Fibroblast of the conjunctiva (primary cell): Measurements from ENCODE around the gene DNAJB8.

ENCODE experiments used
- DNase-seq: peaks from one replicate; pipeline ENCODE4 v3.0.0-alpha.2; 2010; ENCODE audit warnings: low read depth

Gene DNAJB8

GRCh38 chr3:128463771-128464170 lies 2.9 kb downstream of the DNAJB8 start:
- DNase-seq = no peak

DNA sequence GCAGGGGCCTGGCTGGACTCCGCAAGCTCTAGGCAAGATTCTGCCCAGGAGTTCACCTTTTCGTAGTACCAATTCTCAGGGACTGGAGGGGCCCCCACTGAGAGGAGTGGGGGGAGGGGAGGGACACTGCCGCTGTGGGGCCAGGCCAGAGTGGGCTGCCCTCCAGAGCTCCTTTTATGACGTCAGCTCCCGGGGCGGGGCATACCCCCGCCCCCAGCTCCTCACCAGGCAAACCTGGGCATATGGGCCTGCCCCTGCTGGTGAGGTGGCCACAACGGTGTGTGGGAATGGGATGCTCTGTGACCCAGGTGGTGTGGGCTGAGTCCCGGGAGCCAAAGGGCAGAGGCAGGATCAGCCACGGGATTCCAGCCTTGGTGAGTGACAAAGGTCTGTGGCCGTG lies 3.3 kb downstream of the DNAJB8 start:
- DNase-seq = no peak

GRCh38 chr3:128462931-128463330 lies 3.8 kb downstream of the DNAJB8 start:
- no peak for DNase-seq

- DNase-seq = no peak
Measured at GRCh38 chr3:128462341-128462910, 4.3 kb downstream of the DNAJB8 start.

DNA sequence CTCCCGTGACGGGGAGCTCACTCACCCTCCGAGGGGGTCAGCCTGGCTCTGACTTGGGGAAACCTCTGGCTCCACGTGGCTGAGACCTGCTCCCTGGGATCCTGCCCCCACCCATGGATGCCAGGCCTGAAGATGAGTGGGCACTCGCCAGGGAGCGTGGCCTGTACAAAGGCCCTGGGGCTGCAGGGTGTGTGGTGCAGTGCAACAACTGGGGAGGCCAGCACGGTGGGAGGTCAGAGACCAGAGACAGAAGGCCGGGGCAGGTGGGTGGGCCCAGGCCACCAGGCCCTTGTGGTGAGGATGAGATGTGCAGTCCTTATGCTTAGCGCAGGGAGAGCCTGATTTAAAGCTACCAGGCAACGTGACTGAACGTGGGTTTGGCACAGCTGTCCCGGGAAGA lies 5.0 kb downstream of the DNAJB8 start:
- DNase-seq = no peak

DNA sequence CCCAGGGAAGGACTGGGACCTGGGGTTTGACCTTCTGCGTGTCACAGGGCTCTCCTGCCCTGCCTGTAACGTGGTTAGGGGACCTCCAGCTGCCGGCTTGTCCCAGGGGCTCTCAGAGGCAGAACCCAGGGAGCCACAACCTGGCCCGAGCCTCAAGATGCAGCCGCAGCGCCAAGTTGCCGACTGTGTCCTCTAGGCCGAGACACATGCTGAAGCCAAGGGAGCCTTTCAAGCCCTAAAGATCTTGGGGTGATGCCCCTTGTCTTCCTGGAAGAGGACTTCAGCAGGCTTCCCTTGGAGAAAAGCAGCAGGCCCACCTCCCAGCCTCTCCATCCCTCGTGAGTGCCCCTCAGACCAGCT lies 7.2 kb downstream of the DNAJB8 start:
- no peak for DNase-seq

- DNase-seq = no peak
Measured at GRCh38 chr3:128458746-128459460, 7.8 kb downstream of the DNAJB8 start.

GRCh38 chr3:128457937-128458336 lies 8.8 kb downstream of the DNAJB8 start:
- no peak for DNase-seq

GRCh38 chr3:128456776-128457715 lies 9.6 kb downstream of the DNAJB8 start:
- no peak for DNase-seq

DNA sequence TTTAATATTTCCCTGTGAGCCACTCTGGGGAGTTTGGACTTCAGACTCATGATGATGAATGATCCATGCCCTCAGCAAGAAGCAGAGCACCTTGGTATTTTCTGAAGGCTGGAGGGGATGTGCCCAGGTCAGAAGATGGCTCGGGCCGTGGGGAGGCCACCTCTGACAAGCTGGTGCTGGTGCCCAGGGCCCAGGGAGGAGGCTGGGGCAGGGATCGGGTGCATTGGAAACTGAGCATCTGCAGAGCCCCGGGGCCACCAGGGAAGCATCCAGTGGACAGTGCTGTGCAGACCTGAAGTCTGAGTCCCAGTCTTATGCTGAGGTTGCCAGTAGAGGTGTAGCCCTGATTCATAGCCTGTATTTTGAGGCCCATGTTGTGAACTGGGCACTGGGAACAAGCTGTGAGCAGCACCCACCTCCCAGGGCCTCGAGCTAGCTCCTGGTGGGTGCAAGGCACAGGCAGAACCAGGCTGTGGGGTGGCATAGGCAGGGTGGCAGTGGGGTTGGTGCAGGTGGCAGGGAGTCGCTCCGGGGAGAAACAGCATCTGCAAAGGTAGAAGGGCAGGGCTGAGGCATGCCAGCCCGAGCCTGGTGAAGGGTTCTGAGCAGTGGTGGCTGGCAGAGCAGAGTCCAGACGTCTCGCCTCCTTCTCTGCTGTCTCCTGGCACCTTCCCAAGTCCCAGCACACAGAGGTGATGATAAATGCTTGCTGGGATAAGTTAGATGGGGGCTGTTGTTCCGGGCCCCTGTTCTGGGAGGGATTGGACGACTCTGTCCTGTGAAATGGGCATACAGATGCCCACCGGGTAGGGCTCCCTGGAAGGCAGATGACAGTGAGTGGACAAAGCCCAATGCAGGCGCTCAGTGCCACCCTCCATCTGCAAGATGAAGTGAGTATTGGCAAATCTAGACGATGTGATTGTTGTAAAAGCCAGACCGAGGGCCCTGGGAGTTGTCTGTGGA lies 10.6 kb downstream of the DNAJB8 start:
- no peak for DNase-seq

GRCh38 chr3:128455116-128455515 lies 11.6 kb downstream of the DNAJB8 start:
- no peak for DNase-seq

- DNase-seq = no peak
Measured at GRCh38 chr3:128454310-128454618, 12.4 kb downstream of the DNAJB8 start.

DNA sequence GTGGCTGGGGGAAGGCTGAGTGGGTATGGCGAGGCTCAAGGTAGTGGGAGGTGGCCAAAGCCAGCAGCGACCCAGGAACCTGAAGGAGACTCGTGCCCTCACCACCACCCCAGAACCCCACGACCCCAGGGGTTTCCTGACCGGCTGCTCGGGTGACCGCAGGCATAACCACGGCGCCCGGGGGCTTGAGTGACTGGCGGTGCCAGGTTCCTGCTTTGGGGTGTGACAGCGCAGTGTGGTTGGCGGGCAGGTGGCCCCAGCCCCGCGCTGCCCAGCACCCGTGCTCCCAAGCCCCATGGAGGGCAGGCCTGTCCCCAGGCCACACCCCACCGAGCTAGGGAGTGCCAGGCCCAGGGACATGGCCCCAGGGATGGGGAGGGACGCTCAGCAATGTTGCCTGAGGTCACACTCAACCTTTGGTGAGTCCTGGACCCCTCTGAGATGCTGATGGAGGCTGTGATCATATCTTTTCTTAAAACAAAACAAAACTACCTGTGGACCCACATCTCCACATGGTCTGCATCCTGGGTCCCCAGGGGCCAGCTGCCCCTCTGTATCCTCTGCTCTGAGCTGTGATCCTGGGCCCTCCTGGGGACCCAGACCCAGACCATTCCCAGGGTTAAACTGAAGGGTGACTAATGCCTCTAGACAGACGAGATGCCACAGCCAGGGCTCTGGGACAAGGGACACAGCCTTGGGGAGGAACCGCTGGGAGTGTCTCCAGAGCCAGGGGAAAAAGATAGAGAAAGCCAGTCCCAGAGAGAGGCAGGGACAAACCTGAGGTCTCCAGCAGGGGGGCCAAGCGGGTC lies 13.0 kb downstream of the DNAJB8 start:
- no peak for DNase-seq

DNA sequence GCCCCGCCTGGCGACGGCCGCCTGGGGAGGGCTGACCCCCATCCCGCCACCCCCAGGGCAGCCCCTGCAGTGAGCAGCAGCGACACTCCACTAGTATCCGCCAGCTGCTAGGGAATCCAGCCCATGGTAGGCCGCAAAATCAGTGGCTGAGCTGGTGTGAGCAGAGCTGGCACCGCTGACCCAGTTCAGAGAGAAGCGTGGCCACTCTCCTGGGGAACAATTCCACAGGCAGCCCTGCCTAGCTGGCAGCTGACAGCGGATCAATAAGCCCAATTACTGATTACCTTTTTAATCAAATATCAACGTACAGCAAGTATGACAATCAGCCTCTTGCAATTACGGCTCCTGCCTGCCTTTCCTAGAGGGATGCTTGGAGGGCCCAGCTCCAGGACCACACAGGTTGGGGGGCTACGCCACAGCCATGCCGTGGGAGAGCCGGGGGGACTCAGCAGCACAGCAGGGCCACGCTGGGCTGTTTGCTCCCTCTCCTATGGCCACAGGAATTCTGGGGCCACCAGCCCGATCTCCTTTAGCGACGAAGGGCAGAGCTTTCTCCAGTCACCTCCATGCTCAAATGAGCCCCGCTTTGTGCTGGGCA lies 13.9 kb downstream of the DNAJB8 start:
- no peak for DNase-seq

DNA sequence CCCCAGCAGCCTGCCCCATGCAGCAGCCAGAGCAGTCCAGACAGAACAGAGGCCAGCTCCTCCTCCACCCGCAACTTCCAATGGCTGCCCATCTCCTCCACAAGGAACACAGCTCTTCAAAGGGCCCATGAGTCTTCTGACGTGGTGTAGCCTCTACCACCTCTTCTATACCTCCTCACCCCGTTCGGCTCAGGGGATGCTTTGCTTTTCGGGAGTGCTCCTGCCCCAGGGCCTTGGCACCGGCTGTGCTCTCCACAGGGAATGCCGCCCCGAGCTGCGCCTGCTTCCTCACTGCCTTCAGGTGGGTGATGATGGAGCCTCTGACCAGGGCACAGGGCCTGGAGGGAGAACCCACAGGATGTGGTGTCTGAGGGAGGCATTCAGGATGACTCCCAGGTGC lies 14.6 kb downstream of the DNAJB8 start:
- DNase-seq = no peak

DNA sequence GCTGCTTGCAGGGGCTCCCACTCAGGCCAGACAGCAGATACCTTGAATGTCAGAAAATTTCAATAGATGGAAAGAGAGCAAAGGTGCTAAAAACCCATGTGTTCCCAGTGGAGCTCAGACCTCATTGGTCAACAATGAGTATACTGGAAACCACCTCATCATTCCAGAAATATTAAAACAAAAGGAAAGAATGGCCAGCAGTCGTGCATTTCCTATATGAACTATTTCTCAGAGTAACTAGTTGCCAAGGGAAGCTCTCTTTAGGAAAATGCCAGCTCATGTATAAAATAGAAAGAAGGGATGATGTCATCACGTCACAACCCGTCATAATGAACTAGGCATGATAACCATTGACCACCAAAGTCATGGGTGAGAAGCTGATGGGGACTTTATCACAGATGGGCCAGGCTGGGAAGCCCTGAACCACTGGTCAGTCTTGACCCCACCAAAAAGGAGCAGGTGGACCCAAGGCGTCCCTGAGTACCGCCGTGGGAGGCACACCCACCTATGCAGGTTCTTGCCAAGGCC lies 17.5 kb downstream of the DNAJB8 start:
- DNase-seq = no peak

DNA sequence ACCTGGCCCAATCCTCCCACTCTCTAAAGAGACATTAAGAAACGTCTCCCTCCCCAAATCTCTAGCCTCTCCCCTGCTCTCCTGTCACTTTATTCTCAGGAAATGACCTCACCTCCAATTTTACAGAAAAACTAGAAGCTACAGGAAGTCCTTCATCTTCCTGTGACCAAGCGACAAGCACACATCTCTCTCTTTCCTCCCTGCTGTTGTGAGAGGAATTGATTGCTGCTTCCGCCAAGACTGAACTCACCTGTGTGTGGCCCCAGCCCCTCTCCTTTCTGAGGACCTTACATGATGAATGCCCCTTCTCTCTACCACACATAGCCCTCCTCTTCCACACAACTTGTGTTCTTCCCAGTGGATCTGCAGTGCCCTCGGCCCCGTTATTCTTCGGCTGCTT lies 18.2 kb downstream of the DNAJB8 start:
- DNase-seq = no peak

DNA sequence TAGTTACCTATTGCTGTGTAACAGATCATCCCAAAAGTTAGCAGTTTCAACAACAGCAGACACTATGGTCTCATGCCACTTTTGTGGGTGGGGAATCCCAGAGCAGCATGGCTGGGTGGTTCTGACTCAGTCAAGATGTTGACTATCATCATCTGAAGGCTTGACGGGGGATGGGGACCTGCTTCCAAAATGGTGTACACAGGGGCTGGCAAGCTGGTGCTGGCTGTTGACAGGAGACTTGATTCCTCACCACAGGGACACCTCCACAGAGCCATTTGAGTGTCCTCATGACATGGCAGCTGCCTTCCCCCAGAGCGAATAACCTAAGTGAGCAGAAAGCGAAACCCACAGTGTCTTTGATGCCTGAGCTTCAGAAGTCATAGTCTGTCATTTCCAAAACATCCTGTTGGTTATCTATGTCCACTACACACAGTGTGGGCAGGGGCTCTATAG lies 19.1 kb downstream of the DNAJB8 start:
- DNase-seq = no peak

GRCh38 chr3:128446821-128447220 lies 19.9 kb downstream of the DNAJB8 start:
- no peak for DNase-seq

DNA sequence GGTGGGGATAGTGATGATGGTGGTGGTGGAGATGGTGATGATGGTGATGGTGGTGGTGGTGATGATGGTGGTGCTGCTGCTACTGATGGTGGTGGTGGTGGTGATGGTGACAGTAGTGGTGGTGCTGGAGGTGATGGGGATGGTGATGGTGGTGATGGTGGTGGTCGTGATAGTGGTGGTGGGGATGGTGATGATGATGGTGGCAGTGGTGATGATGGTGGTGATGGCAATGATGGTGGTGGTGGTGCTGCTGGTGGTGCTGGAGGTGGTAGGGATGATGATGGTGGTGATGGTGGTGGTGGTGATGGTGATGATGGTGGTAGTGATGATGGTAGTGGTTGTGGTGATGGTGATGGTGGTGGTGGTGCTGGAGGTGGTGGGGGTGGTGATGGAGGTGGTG lies 21.3 kb downstream of the DNAJB8 start:
- DNase-seq = no peak
